Tibial nerve (tissue), 4 donors: ENCODE data around the gene ZNF287. TPM values are rescaled to one million over a fixed set of nuclear protein-coding genes. Genes with fewer than 3 reads are reported as not detected.
A peak's percentile ranks its signal among the peaks of the same experiment; 100 is the strongest.
"Not testable (repeated sequence)": the region's sequence is repeated elsewhere in the genome, so short reads cannot be mapped to it uniquely, and the experiment has no call there.

ENCODE experiments used
- DNase-seq, 2 donors: peaks; one replicate each; pipeline ENCODE4 v3.0.0-alpha.2; 2019; ENCODE audit warnings: low spot score in 2 of 2
- H3K27ac ChIP-seq, 4 donors: fragments of 200-600 bp; sonication (generic) in 3 of 4; one replicate each; pipeline ENCODE4 v1.5.1; 2017 to 2019; ENCODE audit warnings: mild to moderate bottlenecking in 1 of 4
- H3K27me3 ChIP-seq, 2 donors: fragments of 200-600 bp; sonication (generic) in 1 of 2; one replicate each; pipeline versions ENCODE4 v1.5.1 to v1.6.0; 2017 to 2019
- H3K36me3 ChIP-seq, 3 donors: fragments of 200-600 bp; sonication (generic); one replicate each; pipeline ENCODE4 v1.5.1; 2018 to 2019
- H3K4me1 ChIP-seq, 4 donors: fragments of 200-600 bp; sonication (generic) in 3 of 4; one replicate each; pipeline ENCODE4 v1.5.1; 2017 to 2019
- H3K4me3 ChIP-seq, 4 donors: fragments of 200-600 bp; sonication (generic) in 3 of 4; one replicate each; pipeline ENCODE4 v1.5.1; 2017 to 2019; ENCODE audit warnings: mild to moderate bottlenecking in 1 of 4, moderate library complexity in 1 of 4
- H3K9me3 ChIP-seq, 4 donors: fragments of 200-600 bp; sonication (generic) in 3 of 4; one replicate each; pipeline ENCODE4 v1.5.1; 2017 to 2019
- EP300 ChIP-seq, 2 donors: sonication (generic); formaldehyde crosslinking; IDR thresholded peaks; one replicate each; pipeline ENCODE4 v1.6.1; 2017; ENCODE audit warnings: antibody characterized with exemption in 2 of 2, mild to moderate bottlenecking in 1 of 2
- POLR2A ChIP-seq, 2 donors: fragments of 450-650 bp; IDR thresholded peaks; one replicate each; pipeline ENCODE4 v1.6.1; 2017; ENCODE audit warnings: antibody characterized with exemption in 2 of 2, mild to moderate bottlenecking in 2 of 2, moderate library complexity in 2 of 2
- WGBS, 2 donors: methylation state at CpG; one replicate each; pipeline ENCODE4 v1.1.5; 2018; 5-methylcytosine and 5-hydroxymethylcytosine counted together
- total RNA-seq, 4 donors: library from RNA; depleted of rRNA; stranded (reverse); fragments of >200 nt; gene quantifications; one replicate each; pipeline ENCODE4 v1.1.0, GENCODE V29; 2016
- TF ChIP-seq, protein P1 (sequence below), 5 experiments: fragments of 200-600 bp in 3 of 5; fragments of 450-650 bp in 2 of 5; sonication (generic) in 3 of 5; IDR thresholded peaks; one replicate each; pipeline ENCODE4 v1.5.1; 2016 to 2019; ENCODE audit warnings: antibody characterized with exemption in 5 of 5, mild to moderate bottlenecking in 3 of 5, moderate library complexity in 2 of 5

The ZNF287 gene
- total RNA-seq, 4 donors from 2014 or later, result 4.8 to 11.0 (median 8.8) TPM

DNA sequence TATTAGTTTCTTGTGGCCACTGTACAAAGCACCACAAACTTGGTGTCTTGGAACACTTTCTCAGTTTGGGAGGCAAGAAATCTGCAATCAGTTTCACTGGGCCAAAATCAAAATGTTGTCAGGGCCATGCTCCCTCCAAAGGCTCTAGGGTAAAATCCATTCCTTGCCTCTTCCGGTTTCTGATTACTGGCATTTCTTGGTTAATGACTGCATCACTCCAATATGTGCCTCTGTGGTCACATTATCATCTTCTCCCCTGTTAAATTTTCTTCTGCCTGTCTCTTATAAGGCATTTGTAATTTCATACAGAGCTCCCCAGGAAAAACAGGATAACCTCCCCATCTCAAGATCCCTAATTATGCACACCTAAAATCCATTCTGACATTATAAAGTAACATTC is 34.8 kb downstream of the ZNF287 start:
- Histone ChIP-seq H3K27ac (no peak overlapping the region), H3K4me3 (no peak overlapping the region), H3K4me1 (peaks cover 0 to 15% (median 5%) of the 10 kb centered on the region in 4 donors), H3K36me3 (no peaks in the 10 kb centered on the region), H3K27me3 (peaks cover 0 to 14% of the 10 kb centered on the region in 2 donors), H3K9me3 (no peaks in the 10 kb centered on the region)
- no peak for TF ChIP-seq POLR2A (IDR thresholded peaks at IDR 0.05)
- DNase-seq, result no peak
- WGBS, 2 donors, result 83 to 89% methylated on average over 1 of the region's 1 CpG

- WGBS, 2 donors, result 45 to 56% methylated on average over 4 of the region's 4 CpGs
- H3K27me3 ChIP-seq, result peaks cover 0 to 19% of the 10 kb centered on the region in 2 donors
- no peaks in the 10 kb centered on the region for H3K9me3 ChIP-seq
- H3K27ac ChIP-seq, result no peak overlapping the region
- peaks cover 0 to 1% (median under 1%) of the 10 kb centered on the region in 4 donors for H3K4me1 ChIP-seq
- no peaks in the 10 kb centered on the region for H3K36me3 ChIP-seq
- no peak for TF ChIP-seq POLR2A (IDR thresholded peaks at IDR 0.05)
- TF ChIP-seq, protein P1, sequence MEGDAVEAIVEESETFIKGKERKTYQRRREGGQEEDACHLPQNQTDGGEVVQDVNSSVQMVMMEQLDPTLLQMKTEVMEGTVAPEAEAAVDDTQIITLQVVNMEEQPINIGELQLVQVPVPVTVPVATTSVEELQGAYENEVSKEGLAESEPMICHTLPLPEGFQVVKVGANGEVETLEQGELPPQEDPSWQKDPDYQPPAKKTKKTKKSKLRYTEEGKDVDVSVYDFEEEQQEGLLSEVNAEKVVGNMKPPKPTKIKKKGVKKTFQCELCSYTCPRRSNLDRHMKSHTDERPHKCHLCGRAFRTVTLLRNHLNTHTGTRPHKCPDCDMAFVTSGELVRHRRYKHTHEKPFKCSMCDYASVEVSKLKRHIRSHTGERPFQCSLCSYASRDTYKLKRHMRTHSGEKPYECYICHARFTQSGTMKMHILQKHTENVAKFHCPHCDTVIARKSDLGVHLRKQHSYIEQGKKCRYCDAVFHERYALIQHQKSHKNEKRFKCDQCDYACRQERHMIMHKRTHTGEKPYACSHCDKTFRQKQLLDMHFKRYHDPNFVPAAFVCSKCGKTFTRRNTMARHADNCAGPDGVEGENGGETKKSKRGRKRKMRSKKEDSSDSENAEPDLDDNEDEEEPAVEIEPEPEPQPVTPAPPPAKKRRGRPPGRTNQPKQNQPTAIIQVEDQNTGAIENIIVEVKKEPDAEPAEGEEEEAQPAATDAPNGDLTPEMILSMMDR (IDR thresholded peaks at IDR 0.05), result no peak
- no peak for TF ChIP-seq EP300 (IDR thresholded peaks at IDR 0.05)
- DNase-seq, result no peak
- no peak overlapping the region for H3K4me3 ChIP-seq
Measured at GRCh38 chr17:16529906-16530305, 39.1 kb downstream of the ZNF287 start.

DNA sequence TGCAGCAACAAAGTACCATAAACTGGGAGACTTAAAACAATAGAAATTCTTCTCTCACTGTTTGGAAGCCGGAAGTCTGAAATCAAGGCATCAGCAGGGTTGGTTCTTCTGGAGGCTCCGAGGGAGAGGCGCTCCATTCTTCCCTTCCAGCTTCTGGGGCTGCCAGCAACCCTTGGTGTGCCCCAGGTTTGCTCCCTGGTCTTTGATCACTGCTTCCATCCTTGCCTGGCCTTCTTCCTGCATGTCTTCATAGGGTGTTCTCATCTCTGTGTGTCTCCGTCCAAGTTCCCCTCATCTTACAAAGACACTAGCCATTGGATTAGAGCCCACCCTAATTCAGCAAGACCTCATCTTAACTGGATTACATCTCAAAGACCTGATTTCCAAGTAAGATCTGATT is 41.7 kb downstream of the ZNF287 start:
- Histone ChIP-seq H3K4me3 (no peak overlapping the region), H3K27me3 (peaks cover 0 to 19% of the 10 kb centered on the region in 2 donors), H3K9me3 (no peaks in the 10 kb centered on the region), H3K36me3 (no peaks in the 10 kb centered on the region), H3K27ac (no peak overlapping the region), H3K4me1 (no peaks in the 10 kb centered on the region)
- no peak for DNase-seq
- whole genome bisulfite sequencing, 2 donors, result 70 to 78% methylated on average over 4 of the region's 4 CpGs
- no peak for TF ChIP-seq EP300 (IDR thresholded peaks at IDR 0.05)
- TF ChIP-seq, protein P1 (IDR thresholded peaks at IDR 0.05), result no peak

- not testable (repeated sequence) for H3K27me3 ChIP-seq, H3K36me3 ChIP-seq, H3K4me3 ChIP-seq, H3K9me3 ChIP-seq, H3K4me1 ChIP-seq, DNase-seq, H3K27ac ChIP-seq
- WGBS, 2 donors, result 93 to 96% methylated on average over 6 of the region's 6 CpGs
Measured at GRCh38 chr17:16525556-16525955, 43.4 kb downstream of the ZNF287 start.

GRCh38 chr17:16521070-16521727 is 47.8 kb downstream of the ZNF287 start:
- H3K27ac ChIP-seq, result peak overlapping the region in 1 of 4 donors; percentile 26
- DNase-seq, result peak; percentile 35 to 65

GRCh38 chr17:16519021-16519420 is 50.0 kb downstream of the ZNF287 start:
- DNase-seq, result no peak
- H3K36me3 ChIP-seq, result no peaks in the 10 kb centered on the region
- H3K9me3 ChIP-seq, result no peaks in the 10 kb centered on the region
- H3K4me3 ChIP-seq, result no peak overlapping the region
- no peak overlapping the region for H3K27ac ChIP-seq
- H3K27me3 ChIP-seq, result peaks cover 0 to 7% of the 10 kb centered on the region in 2 donors
- H3K4me1 ChIP-seq, result peaks cover 0 to 15% (median 0%) of the 10 kb centered on the region in 4 donors
- TF ChIP-seq POLR2A (IDR thresholded peaks at IDR 0.05), result no peak

More at GRCh38 chr17:16521070-16521727, 47.8 kb downstream of the ZNF287 start:
- no peak overlapping the region for H3K4me3 ChIP-seq
- TF ChIP-seq, protein P1 (IDR thresholded peaks at IDR 0.05), result peak; percentile 81 to 91 (median 86)
- TF ChIP-seq POLR2A (IDR thresholded peaks at IDR 0.05), result no peak
- peak in 1 of 2 donors; percentile 40 for TF ChIP-seq EP300 (IDR thresholded peaks at IDR 0.05)
- no peaks in the 10 kb centered on the region for H3K9me3 ChIP-seq
- H3K27me3 ChIP-seq, result peaks cover 0 to 7% of the 10 kb centered on the region in 2 donors
- 30 to 32% methylated on average over 7 of the region's 7 CpGs for WGBS, 2 donors
- peaks cover 0 to 15% (median 0%) of the 10 kb centered on the region in 4 donors for H3K4me1 ChIP-seq
- H3K36me3 ChIP-seq, result no peaks in the 10 kb centered on the region
